ENCODE results near the gene LIN28A.

- TF ChIP-seq L3MBTL2 (conservative IDR thresholded peaks at IDR 0.05): no peak
- TF ChIP-seq ELF4 (IDR thresholded peaks at IDR 0.05): no peak
- TF ChIP-seq FOXM1 (IDR thresholded peaks at IDR 0.05; ENCODE audit: borderline replicate concordance): no peak
- no peak for TF ChIP-seq BHLHE40 (IDR thresholded peaks at IDR 0.05; ENCODE audit: borderline replicate concordance)
- no peak for TF ChIP-seq SP1 (IDR thresholded peaks at IDR 0.05)
- TF ChIP-seq ARNT (IDR thresholded peaks at IDR 0.05): no peak
- TF ChIP-seq TARDBP (IDR thresholded peaks at IDR 0.05): no peak
- TF ChIP-seq SUZ12 (IDR thresholded peaks at IDR 0.05): no peak
- TF ChIP-seq CTBP1 (IDR thresholded peaks at IDR 0.05; ENCODE audit: borderline replicate concordance): no peak
Observed at GRCh38 chr1:26361605-26362122, 49.0 kb upstream of the LIN28A start.
